ENCODE measurements around the gene FRMD1.

Gene FRMD1

DNA sequence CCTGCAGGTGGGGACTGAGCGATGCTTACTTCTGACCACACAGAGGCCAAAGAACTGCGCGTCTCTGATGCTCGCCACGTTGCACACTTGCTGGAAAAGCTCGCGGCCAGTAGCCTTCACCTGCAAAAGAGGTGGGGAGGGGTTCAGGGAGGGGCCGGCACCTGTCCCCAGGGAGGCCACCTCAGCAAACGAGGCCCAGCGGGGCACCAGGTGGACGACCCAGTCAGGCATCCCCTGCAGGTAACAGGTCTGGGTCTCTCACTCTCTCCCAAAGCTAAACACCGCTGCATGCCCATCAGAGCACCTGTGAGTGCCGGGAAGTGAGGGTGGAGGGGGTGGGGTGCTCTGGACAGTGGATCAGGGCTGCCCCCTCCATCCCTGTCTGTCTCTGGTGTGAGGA lies 3.8 kb downstream of the FRMD1 start:
- WGBS: 94% methylated on average over 13 of the region's 13 CpGs
- no peak overlapping the region for H3K27ac ChIP-seq (ENCODE audit: low read depth, low read length)
- H3K36me3 ChIP-seq (ENCODE audit: insufficient read depth, low read length): no peaks in the 10 kb centered on the region
- 0 out of 2 replicates have a peak, but pooled peaks cover 3% of the 10 kb centered on the region for H3K27me3 ChIP-seq (ENCODE audit: insufficient read depth, low read length)
- H3K9ac ChIP-seq (ENCODE audit: low read depth, low read length): no peak overlapping the region
- no peak overlapping the region for H3K4me3 ChIP-seq (ENCODE audit: low read length)
- no peaks in the 10 kb centered on the region for H3K9me3 ChIP-seq (ENCODE audit: insufficient read depth, low read depth, low read length)
- no peaks in the 10 kb centered on the region for H3K4me1 ChIP-seq (ENCODE audit: insufficient read depth, low read length)

- Histone ChIP-seq H3K4me3 (ENCODE audit: low read length) (no peak overlapping the region), H3K4me1 (ENCODE audit: insufficient read depth, low read length) (no peaks in the 10 kb centered on the region), H3K9me3 (ENCODE audit: insufficient read depth, low read depth, low read length) (no peaks in the 10 kb centered on the region), H3K36me3 (ENCODE audit: insufficient read depth, low read length) (no peaks in the 10 kb centered on the region), H3K27me3 (ENCODE audit: insufficient read depth, low read length) (0 out of 2 replicates have a peak, but pooled peaks cover 3% of the 10 kb centered on the region), H3K9ac (ENCODE audit: low read depth, low read length) (no peak overlapping the region), H3K27ac (ENCODE audit: low read depth, low read length) (no peak overlapping the region)
- 91% methylated on average over 13 of the region's 13 CpGs for WGBS
These were observed 4.9 kb downstream of the FRMD1 start for GRCh38 chr6:168073937-168074730.

DNA sequence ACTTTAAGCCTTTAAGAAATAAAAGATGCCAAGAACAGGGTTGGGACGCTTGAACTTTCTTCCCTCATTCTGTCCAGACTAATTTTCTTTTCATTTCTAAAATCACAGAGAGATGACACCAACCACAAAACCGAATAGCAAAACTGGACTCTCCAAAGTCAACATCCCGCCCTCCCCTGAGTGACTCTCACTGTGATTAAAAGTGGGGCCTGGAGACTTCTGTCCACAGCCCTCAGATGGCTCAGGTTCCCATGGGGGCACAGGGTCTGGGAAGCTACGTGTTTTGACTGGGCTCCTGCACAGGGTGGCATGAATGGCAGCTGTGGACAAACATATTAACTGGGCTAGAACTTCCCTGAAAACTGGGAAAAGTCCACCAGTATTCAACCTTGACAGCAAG lies 6.3 kb downstream of the FRMD1 start:
- Histone ChIP-seq H3K36me3 (ENCODE audit: insufficient read depth, low read length) (no peaks in the 10 kb centered on the region), H3K4me1 (ENCODE audit: insufficient read depth, low read length) (no peaks in the 10 kb centered on the region), H3K4me3 (ENCODE audit: low read length) (no peak overlapping the region), H3K27me3 (ENCODE audit: insufficient read depth, low read length) (0 out of 2 replicates have a peak, but pooled peaks cover 3% of the 10 kb centered on the region), H3K9me3 (ENCODE audit: insufficient read depth, low read depth, low read length) (no peaks in the 10 kb centered on the region), H3K27ac (ENCODE audit: low read depth, low read length) (no peak overlapping the region), H3K9ac (ENCODE audit: low read depth, low read length) (no peak overlapping the region)
- WGBS: 93% methylated on average over 4 of the region's 4 CpGs

DNA sequence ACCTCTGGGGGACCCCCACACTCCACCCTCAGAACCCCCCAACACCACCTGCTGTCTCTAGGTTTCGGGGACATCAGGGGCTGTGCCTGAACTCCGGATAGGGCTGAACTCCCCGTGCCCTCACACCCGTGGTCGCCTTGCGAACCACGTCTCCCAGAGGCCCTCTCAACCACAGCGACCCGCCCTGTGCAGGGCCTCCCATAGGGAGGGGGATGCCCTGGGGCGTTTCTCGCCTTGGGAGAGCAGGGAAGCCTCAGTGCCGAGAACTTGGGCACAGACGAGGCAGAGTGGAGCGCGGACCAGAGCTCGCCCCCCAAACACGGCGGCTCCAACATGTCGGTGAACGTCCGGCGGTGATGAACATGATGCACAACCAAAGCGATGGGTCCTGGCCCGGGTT lies 6.8 kb downstream of the FRMD1 start:
- H3K27me3 ChIP-seq (ENCODE audit: insufficient read depth, low read length): 0 out of 2 replicates have a peak, but pooled peaks cover 3% of the 10 kb centered on the region

DNA sequence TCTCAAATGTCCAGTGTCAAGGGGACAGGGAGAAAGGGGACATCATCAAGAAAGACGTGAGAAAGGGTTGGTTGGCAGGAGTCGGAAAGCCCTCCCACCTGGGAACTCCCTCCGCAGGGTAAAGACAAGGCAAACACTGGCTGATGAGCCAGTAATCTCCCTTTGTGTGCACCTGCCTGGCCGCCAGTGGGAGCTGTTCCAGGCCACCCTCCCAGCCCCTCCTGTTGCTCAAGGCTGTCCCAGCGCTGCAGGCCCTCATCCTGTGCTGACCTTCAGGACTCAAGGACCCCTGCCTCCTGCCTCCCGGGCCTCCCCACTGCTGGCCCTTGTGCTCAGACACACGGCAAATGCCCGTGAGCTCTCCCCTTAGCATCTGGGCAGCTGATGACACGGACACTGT lies 7.4 kb downstream of the FRMD1 start:
- no peak overlapping the region for H3K27ac ChIP-seq (ENCODE audit: low read depth, low read length)
- H3K9ac ChIP-seq (ENCODE audit: low read depth, low read length): no peak overlapping the region
- 0 out of 2 replicates have a peak, but pooled peaks cover 3% of the 10 kb centered on the region for H3K27me3 ChIP-seq (ENCODE audit: insufficient read depth, low read length)
- no peaks in the 10 kb centered on the region for H3K9me3 ChIP-seq (ENCODE audit: insufficient read depth, low read depth, low read length)
- H3K4me3 ChIP-seq (ENCODE audit: low read length): no peak overlapping the region
- H3K36me3 ChIP-seq (ENCODE audit: insufficient read depth, low read length): no peaks in the 10 kb centered on the region
- 71% methylated on average over 9 of the region's 9 CpGs for WGBS
- no peaks in the 10 kb centered on the region for H3K4me1 ChIP-seq (ENCODE audit: insufficient read depth, low read length)

More for the DNA sequence above, 6.8 kb downstream of the FRMD1 start:
- Histone ChIP-seq H3K36me3 (ENCODE audit: insufficient read depth, low read length) (no peaks in the 10 kb centered on the region), H3K4me3 (ENCODE audit: low read length) (no peak overlapping the region), H3K9me3 (ENCODE audit: insufficient read depth, low read depth, low read length) (no peaks in the 10 kb centered on the region), H3K4me1 (ENCODE audit: insufficient read depth, low read length) (no peaks in the 10 kb centered on the region), H3K27ac (ENCODE audit: low read depth, low read length) (no peak overlapping the region), H3K9ac (ENCODE audit: low read depth, low read length) (no peak overlapping the region)
- 93% methylated on average over 24 of the region's 24 CpGs for WGBS

DNA sequence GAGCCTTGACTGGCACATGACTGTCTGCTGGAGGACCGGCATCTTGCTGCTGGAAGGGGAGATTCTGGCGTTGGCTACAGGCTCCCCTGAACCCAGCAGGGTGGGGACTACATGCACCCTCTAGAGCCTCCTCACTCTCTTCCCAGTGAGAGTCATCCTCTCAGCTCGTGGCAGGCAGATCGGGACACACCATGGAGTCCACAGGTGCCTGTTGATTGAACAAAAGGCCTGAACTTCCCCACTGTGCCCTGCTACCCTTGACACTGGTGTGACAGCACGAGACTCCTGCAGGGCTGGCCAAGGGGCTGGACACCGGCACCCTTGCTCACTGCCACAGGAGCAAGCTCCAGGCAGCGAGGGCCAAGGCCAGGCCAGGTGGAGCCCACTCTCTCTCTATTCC lies 8.2 kb downstream of the FRMD1 start:
- WGBS: 92% methylated on average over 7 of the region's 7 CpGs
- no peak overlapping the region for H3K27ac ChIP-seq (ENCODE audit: low read depth, low read length)
- H3K4me1 ChIP-seq (ENCODE audit: insufficient read depth, low read length): no peaks in the 10 kb centered on the region
- H3K36me3 ChIP-seq (ENCODE audit: insufficient read depth, low read length): no peaks in the 10 kb centered on the region
- H3K9ac ChIP-seq (ENCODE audit: low read depth, low read length): no peak overlapping the region
- H3K9me3 ChIP-seq (ENCODE audit: insufficient read depth, low read depth, low read length): no peaks in the 10 kb centered on the region
- no peak overlapping the region for H3K4me3 ChIP-seq (ENCODE audit: low read length)
- H3K27me3 ChIP-seq (ENCODE audit: insufficient read depth, low read length): 0 out of 2 replicates have a peak, but pooled peaks cover 3% of the 10 kb centered on the region

DNA sequence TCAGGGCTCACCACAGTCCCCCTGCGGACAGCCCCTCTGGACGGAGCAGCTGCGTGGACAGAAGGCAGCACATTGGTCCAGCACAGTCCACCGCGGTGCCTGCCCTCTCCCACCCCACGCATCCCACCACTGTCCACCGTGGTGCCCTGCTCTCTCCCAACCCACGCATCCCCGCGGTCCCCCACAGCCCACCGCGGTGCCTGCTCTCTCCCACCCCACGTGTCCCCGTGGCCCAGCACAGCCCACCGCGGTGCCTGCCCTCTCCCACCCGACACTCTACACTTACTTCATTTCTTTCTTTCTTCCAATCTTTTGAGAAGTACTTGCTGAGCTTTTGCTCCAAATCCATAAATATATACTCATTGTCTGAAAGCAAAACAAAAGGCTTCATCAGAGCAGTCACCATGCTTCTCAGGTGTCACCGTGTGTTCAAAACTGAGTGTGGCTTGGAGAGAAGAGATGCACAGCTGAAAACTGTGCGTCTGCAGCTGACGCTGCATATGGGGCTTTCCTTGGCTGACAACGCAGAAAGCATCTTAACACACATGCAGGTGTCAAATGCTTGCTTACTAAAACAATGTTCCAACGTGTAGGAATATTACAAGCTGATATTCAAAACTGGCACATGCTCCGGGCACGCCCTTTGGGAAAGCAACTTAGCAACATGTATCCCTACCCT lies 11.8 kb downstream of the FRMD1 start:
- 95% methylated on average over 24 of the region's 24 CpGs for WGBS
- no peak overlapping the region for H3K27ac ChIP-seq (ENCODE audit: low read depth, low read length)
- no peaks in the 10 kb centered on the region for H3K36me3 ChIP-seq (ENCODE audit: insufficient read depth, low read length)
- no peak overlapping the region for H3K4me3 ChIP-seq (ENCODE audit: low read length)
- H3K27me3 ChIP-seq (ENCODE audit: insufficient read depth, low read length): no peaks in the 10 kb centered on the region
- H3K9ac ChIP-seq (ENCODE audit: low read depth, low read length): no peak overlapping the region
- no peaks in the 10 kb centered on the region for H3K9me3 ChIP-seq (ENCODE audit: insufficient read depth, low read depth, low read length)
- H3K4me1 ChIP-seq (ENCODE audit: insufficient read depth, low read length): no peaks in the 10 kb centered on the region

- Histone ChIP-seq H3K4me1 (ENCODE audit: insufficient read depth, low read length) (no peaks in the 10 kb centered on the region), H3K36me3 (ENCODE audit: insufficient read depth, low read length) (no peaks in the 10 kb centered on the region)
- WGBS: 91% methylated on average over 11 of the region's 11 CpGs
These were observed 14.7 kb downstream of the FRMD1 start for GRCh38 chr6:168064226-168064807.

GRCh38 chr6:168063431-168063830 lies 15.6 kb downstream of the FRMD1 start:
- no peak overlapping the region for H3K4me3 ChIP-seq (ENCODE audit: low read length)
- no peaks in the 10 kb centered on the region for H3K27me3 ChIP-seq (ENCODE audit: insufficient read depth, low read length)
- no peaks in the 10 kb centered on the region for H3K4me1 ChIP-seq (ENCODE audit: insufficient read depth, low read length)
- no peaks in the 10 kb centered on the region for H3K9me3 ChIP-seq (ENCODE audit: insufficient read depth, low read depth, low read length)
- H3K9ac ChIP-seq (ENCODE audit: low read depth, low read length): no peak overlapping the region
- WGBS: 93% methylated on average over 13 of the region's 13 CpGs
- no peak overlapping the region for H3K27ac ChIP-seq (ENCODE audit: low read depth, low read length)
- H3K36me3 ChIP-seq (ENCODE audit: insufficient read depth, low read length): no peaks in the 10 kb centered on the region

More at GRCh38 chr6:168064226-168064807, 14.7 kb downstream of the FRMD1 start:
- Histone ChIP-seq H3K9ac (ENCODE audit: low read depth, low read length) (no peak overlapping the region), H3K4me3 (ENCODE audit: low read length) (no peak overlapping the region), H3K27me3 (ENCODE audit: insufficient read depth, low read length) (no peaks in the 10 kb centered on the region), H3K9me3 (ENCODE audit: insufficient read depth, low read depth, low read length) (no peaks in the 10 kb centered on the region), H3K27ac (ENCODE audit: low read depth, low read length) (no peak overlapping the region)

DNA sequence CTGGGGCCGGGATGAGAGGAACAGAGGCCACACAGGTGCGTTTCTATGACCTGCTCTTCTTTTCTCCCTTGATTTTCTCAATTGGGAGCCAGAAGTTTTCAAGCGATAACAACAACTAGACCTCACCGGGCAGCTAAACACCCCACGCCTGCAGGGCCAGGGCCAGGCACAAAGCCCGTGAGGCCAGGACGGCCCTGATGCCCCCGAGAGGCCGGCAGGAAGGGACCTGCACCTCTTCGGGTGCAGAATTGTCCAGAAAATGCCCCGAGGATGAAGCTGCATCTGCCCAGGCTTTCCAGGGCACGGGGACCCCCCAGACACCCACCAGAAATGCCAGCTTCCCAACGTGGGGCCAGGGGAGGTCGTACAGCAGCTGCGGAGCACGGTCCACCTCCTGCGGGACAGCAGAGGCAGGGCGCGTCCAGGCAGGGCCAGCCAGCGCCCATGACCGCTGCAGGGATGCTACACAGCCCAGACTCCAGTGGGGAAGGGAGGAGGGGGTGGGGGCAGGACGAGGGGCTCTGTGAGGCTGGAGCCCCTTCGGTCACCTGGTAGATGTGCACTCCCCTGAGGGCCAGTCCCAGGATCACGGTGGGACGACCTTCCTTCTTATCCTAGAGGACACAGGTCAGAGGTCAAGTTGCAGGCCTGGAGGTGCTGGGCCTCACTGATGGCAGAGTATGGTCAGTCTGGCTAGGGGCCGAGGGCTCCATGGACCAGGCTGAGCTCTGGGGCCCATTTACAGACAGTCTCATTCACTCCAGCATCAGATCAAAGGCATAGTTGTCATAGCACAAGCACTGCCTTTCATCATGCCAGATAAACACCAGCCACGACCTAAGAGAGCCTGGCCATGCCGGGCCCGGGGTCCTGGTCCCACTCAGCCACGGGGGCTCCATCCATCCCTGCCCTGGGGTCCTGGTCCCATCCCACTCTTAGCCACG lies 16.4 kb downstream of the FRMD1 start:
- no peak overlapping the region for H3K27ac ChIP-seq (ENCODE audit: low read depth, low read length)

More for the DNA sequence above, 16.4 kb downstream of the FRMD1 start:
- 92% methylated on average over 31 of the region's 31 CpGs for WGBS
- H3K4me1 ChIP-seq (ENCODE audit: insufficient read depth, low read length): no peaks in the 10 kb centered on the region
- H3K9ac ChIP-seq (ENCODE audit: low read depth, low read length): no peak overlapping the region
- H3K9me3 ChIP-seq (ENCODE audit: insufficient read depth, low read depth, low read length): no peaks in the 10 kb centered on the region
- H3K4me3 ChIP-seq (ENCODE audit: low read length): no peak overlapping the region
- no peaks in the 10 kb centered on the region for H3K27me3 ChIP-seq (ENCODE audit: insufficient read depth, low read length)
- H3K36me3 ChIP-seq (ENCODE audit: insufficient read depth, low read length): no peaks in the 10 kb centered on the region

All from HUES64 (cell line).